Measurements from ENCODE around the gene PLCB3.
"Not testable (repeated sequence)": the region's sequence is repeated elsewhere in the genome, so short reads cannot be mapped to it uniquely, and the experiment has no call there.

DNA sequence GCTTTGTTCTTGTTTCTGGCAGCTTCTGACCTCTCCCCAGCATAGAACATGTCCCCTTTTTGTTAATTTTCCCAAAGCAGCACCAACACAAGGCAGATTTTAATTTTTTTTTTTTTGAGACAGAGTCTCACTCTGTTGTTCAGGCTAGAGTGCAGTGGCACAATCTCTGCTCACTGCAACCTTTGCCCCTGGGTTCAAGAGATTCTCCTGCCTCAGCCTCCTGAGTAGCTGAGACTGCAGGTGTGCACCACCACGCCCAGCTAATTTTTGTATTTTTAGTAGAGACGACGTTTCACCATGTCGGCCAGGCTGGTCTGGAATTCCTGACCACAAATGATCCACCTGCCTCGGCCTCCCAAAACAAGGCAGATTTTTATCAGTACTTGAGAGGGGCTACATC lies 56.5 kb downstream of the PLCB3 start:
- TF ChIP-seq, protein P1, sequence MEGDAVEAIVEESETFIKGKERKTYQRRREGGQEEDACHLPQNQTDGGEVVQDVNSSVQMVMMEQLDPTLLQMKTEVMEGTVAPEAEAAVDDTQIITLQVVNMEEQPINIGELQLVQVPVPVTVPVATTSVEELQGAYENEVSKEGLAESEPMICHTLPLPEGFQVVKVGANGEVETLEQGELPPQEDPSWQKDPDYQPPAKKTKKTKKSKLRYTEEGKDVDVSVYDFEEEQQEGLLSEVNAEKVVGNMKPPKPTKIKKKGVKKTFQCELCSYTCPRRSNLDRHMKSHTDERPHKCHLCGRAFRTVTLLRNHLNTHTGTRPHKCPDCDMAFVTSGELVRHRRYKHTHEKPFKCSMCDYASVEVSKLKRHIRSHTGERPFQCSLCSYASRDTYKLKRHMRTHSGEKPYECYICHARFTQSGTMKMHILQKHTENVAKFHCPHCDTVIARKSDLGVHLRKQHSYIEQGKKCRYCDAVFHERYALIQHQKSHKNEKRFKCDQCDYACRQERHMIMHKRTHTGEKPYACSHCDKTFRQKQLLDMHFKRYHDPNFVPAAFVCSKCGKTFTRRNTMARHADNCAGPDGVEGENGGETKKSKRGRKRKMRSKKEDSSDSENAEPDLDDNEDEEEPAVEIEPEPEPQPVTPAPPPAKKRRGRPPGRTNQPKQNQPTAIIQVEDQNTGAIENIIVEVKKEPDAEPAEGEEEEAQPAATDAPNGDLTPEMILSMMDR (IDR thresholded peaks at IDR 0.05), result not testable (repeated sequence)
- TF ChIP-seq POLR2A (IDR thresholded peaks at IDR 0.05), result not testable (repeated sequence)

All from right lobe of liver (tissue), 4 donors.